Parathyroid adenoma (tissue), 2 donors: ENCODE measurements around the gene ENG.

Experiments used
- H2AFZ ChIP-seq: fragments of 300-600 bp; sonication (generic); one replicate; pipeline ENCODE4 v1.7.0; 2017; ENCODE audit warnings: antibody characterized with exemption, mild to moderate bottlenecking
- H3K27ac ChIP-seq: fragments of 300-600 bp; sonication (generic); one replicate; pipeline ENCODE4 v1.7.0; 2017
- H3K27me3 ChIP-seq: fragments of 300-600 bp; sonication (generic); one replicate; pipeline ENCODE4 v1.7.0; 2017; ENCODE audit warnings: low read length; ENCODE audit not compliant: control insufficient read depth, insufficient read depth
- H3K36me3 ChIP-seq: fragments of 300-600 bp; sonication (generic); one replicate; pipeline ENCODE4 v1.7.0; 2017; ENCODE audit warnings: low read length; ENCODE audit not compliant: control insufficient read depth, insufficient read depth
- H3K4me1 ChIP-seq: fragments of 300-600 bp; sonication (generic); one replicate; pipeline ENCODE4 v1.7.0; 2017; ENCODE audit warnings: control low read depth
- H3K4me2 ChIP-seq: fragments of 300-600 bp; sonication (generic); one replicate; pipeline ENCODE4 v1.7.0; 2017; ENCODE audit warnings: low read length
- H3K4me3 ChIP-seq: fragments of 300-600 bp; sonication (generic); one replicate; pipeline ENCODE4 v1.7.0; 2017; ENCODE audit warnings: low read depth, low read length
- H3K79me2 ChIP-seq: fragments of 300-600 bp; sonication (generic); one replicate; pipeline ENCODE4 v1.7.0; 2017; ENCODE audit warnings: control low read depth
- H3K9ac ChIP-seq: fragments of 300-600 bp; sonication (generic); one replicate; pipeline ENCODE4 v1.7.0; 2017; ENCODE audit warnings: mild to moderate bottlenecking
- H3K9me3 ChIP-seq: fragments of 300-600 bp; sonication (generic); one replicate; pipeline ENCODE4 v1.7.0; 2017; ENCODE audit warnings: low read length; ENCODE audit not compliant: control insufficient read depth
- CTCF ChIP-seq: fragments of 300-600 bp; sonication (generic); IDR thresholded peaks from one replicate; pipeline ENCODE4 v1.7.0; 2017; ENCODE audit warnings: antibody characterized with exemption, mild to moderate bottlenecking
- donor health status: primary hyperparathyroidism.

Gene ENG

DNA sequence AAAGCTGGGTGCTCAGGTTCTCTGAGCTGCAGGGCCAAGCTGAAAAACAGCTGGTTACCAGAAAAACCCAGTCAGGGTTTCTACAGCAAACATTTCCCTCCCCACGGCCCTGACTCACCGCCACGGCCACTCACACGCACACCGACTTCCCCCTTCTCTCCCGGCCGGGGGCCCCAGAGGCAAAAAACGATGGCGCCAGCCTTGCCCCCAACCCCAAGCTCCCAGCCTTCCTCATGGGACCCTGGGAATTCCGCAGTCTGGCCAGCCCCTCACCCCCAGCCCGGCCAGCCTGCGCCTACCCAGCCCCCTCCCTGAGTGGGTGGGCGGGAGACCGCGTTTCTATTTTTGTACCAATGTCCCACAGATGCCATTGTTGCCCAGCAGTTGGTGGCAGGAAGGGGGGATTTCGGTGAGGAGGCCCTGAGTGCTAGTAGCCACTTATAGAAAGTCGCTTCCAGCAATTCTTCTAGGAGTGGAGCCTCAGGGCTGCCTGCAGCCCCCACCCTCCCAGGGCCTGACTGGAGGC, 18.4 kb downstream of the ENG start:
- H3K4me3 ChIP-seq: no peak overlapping the region
- peak overlapping the region; percentile 49 for H3K27ac ChIP-seq
- no peak overlapping the region for H3K9ac ChIP-seq

DNA sequence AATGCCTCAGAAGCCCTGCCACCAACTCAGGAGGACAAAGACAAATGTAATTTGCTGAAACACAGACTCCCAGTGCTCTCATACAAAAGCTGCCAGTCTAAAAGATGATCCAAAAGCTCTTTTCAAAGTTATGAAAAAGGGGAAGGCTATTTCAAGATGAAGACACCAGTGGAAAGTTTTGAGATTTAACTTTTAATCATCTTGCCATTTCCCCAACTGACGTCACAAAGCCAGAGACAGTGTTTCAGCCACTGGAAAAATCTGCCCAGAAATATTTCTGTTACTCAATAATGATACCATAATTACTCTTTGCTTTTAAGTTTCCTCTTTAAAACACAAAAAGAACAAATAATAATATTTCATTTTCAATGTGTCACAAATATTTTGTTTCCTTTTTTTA, 20.9 kb downstream of the ENG start:
- Histone ChIP-seq H3K9ac (no peak overlapping the region), H3K4me1 (no peaks in the 10 kb centered on the region), H3K36me3 (no peaks in the 10 kb centered on the region), H2AFZ (no peak overlapping the region), H3K9me3 (no peaks in the 10 kb centered on the region), H3K27me3 (no peaks in the 10 kb centered on the region), H3K4me3 (no peak overlapping the region), H3K79me2 (no peaks in the 10 kb centered on the region), H3K27ac (no peak overlapping the region), H3K4me2 (no peak overlapping the region)
- no peak for TF ChIP-seq CTCF

More for the DNA sequence above, 18.4 kb downstream of the ENG start:
- no peak for TF ChIP-seq CTCF
- Histone ChIP-seq H3K9me3 (no peaks in the 10 kb centered on the region), H3K27me3 (no peaks in the 10 kb centered on the region), H2AFZ (no peak overlapping the region), H3K4me2 (no peak overlapping the region), H3K36me3 (no peaks in the 10 kb centered on the region), H3K79me2 (no peaks in the 10 kb centered on the region), H3K4me1 (no peaks in the 10 kb centered on the region)

DNA sequence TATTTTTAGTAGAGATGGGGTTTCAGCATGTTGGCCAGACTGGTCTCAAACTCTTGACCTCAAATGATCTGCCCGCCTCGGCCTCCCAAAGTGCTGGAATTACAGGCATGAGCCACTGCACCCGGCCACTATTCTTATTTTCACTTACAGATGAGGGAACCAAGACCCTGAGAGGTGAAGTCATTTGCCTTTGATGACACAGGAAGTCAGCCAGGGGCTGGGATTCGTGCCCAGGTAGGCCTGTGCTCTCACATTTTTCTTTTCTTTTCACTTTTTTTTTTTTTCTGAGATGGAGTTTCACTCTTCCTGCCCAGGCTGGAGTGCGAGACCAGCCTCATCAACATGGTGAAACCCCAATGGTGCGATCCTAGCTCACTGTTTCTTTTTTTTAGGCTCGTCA, 22.2 kb downstream of the ENG start:
- no peak overlapping the region for H3K9ac ChIP-seq
- no peak overlapping the region for H3K4me3 ChIP-seq
- no peaks in the 10 kb centered on the region for H3K9me3 ChIP-seq
- no peak for TF ChIP-seq CTCF
- H3K4me1 ChIP-seq: no peaks in the 10 kb centered on the region
- no peaks in the 10 kb centered on the region for H3K79me2 ChIP-seq
- H3K36me3 ChIP-seq: no peaks in the 10 kb centered on the region
- H3K27me3 ChIP-seq: no peaks in the 10 kb centered on the region
- no peak overlapping the region for H3K27ac ChIP-seq
- no peak overlapping the region for H2AFZ ChIP-seq
- no peak overlapping the region for H3K4me2 ChIP-seq

DNA sequence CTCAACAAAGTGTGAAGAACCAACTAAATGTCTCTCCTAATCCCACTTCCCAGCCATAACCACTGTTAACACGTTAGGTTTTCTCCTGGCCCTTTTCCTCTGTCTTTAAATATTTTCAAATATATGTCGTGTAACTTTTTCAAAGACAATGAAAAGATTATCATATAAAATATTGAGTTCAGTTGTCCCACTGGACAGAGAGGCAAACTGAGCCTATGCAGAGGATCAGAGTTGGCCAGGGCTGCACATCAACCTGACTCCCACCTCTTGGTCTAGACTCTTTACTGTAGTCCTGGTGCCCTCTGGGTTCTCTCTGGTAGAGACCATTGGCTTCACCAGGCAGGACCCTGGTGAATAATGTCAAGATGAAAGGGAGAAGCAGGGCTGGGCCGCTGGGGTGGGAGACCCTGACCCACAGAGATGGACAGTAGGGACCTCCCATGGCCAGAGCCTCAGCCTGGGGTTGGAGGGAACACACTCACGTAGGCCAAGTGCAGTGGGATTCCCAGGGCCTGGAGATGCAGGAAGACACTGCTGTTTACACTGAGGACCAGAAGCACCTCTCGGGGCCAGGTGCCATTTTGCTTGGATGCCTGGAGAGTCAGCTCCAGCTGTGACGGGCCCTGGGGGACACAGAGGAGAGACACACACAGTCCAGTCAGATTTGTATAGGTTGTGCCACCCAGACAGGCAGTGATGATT, 25.1 kb downstream of the ENG start:
- no peaks in the 10 kb centered on the region for H3K4me1 ChIP-seq
- H3K79me2 ChIP-seq: no peaks in the 10 kb centered on the region
- H2AFZ ChIP-seq: no peak overlapping the region
- H3K27me3 ChIP-seq: no peaks in the 10 kb centered on the region
- H3K36me3 ChIP-seq: no peaks in the 10 kb centered on the region
- no peak overlapping the region for H3K9ac ChIP-seq
- H3K9me3 ChIP-seq: no peaks in the 10 kb centered on the region
- no peak for TF ChIP-seq CTCF
- no peak overlapping the region for H3K4me3 ChIP-seq
- no peak overlapping the region for H3K27ac ChIP-seq
- H3K4me2 ChIP-seq: no peak overlapping the region
